Mucosa of stomach (tissue), 1 donor: Measurements from ENCODE around the gene PTPRS.

ENCODE experiments used
- H3K27me3 ChIP-seq: one replicate; pipeline ENCODE4 v1.7.0; 2013; ENCODE audit warnings: mild to moderate bottlenecking, low read length; ENCODE audit not compliant: control insufficient read depth, insufficient read depth
- H3K36me3 ChIP-seq: one replicate; pipeline ENCODE4 v1.7.0; 2013; ENCODE audit warnings: low read length; ENCODE audit not compliant: control insufficient read depth, insufficient read depth
- H3K4me1 ChIP-seq: one replicate; pipeline ENCODE4 v1.7.0; 2013; ENCODE audit warnings: mild to moderate bottlenecking, low read length; ENCODE audit not compliant: control insufficient read depth, insufficient read depth
- H3K4me3 ChIP-seq: one replicate; pipeline ENCODE4 v1.7.0; 2013; ENCODE audit warnings: low read length
- H3K9ac ChIP-seq: one replicate; pipeline ENCODE4 v1.7.0; 2013; ENCODE audit warnings: mild to moderate bottlenecking, low read length, moderate library complexity
- H3K9me3 ChIP-seq: one replicate; pipeline ENCODE4 v1.7.0; 2013; ENCODE audit warnings: mild to moderate bottlenecking, low read length, moderate library complexity; ENCODE audit not compliant: control insufficient read depth
- donor health status: Pancreatic carcinoma.

PTPRS gene

GRCh38 chr19:5296457-5297271, 43.9 kb downstream of the PTPRS start:
- Histone ChIP-seq H3K36me3 (no peaks in the 10 kb centered on the region), H3K9me3 (no peaks in the 10 kb centered on the region), H3K27me3 (peaks cover 9% of the 10 kb centered on the region), H3K4me3 (no peak overlapping the region), H3K4me1 (peaks cover 11% of the 10 kb centered on the region), H3K9ac (no peak overlapping the region)

- no peaks in the 10 kb centered on the region for H3K9me3 ChIP-seq
- H3K27me3 ChIP-seq: peaks cover 10% of the 10 kb centered on the region
- no peak overlapping the region for H3K9ac ChIP-seq
- H3K4me1 ChIP-seq: peaks cover 14% of the 10 kb centered on the region
- no peak overlapping the region for H3K4me3 ChIP-seq
- H3K36me3 ChIP-seq: no peaks in the 10 kb centered on the region
Measured at GRCh38 chr19:5296021-5296420, 44.6 kb downstream of the PTPRS start.

GRCh38 chr19:5294403-5295160, 46.0 kb downstream of the PTPRS start:
- peaks cover 10% of the 10 kb centered on the region for H3K27me3 ChIP-seq
- H3K36me3 ChIP-seq: no peaks in the 10 kb centered on the region
- no peaks in the 10 kb centered on the region for H3K9me3 ChIP-seq
- no peak overlapping the region for H3K4me3 ChIP-seq
- H3K9ac ChIP-seq: no peak overlapping the region
- H3K4me1 ChIP-seq: peaks cover 16% of the 10 kb centered on the region

- no peaks in the 10 kb centered on the region for H3K36me3 ChIP-seq
- H3K27me3 ChIP-seq: peaks cover 10% of the 10 kb centered on the region
- no peaks in the 10 kb centered on the region for H3K9me3 ChIP-seq
- no peak overlapping the region for H3K9ac ChIP-seq
- no peak overlapping the region for H3K4me3 ChIP-seq
- peaks cover 16% of the 10 kb centered on the region for H3K4me1 ChIP-seq
Measured at GRCh38 chr19:5293612-5294378, 46.8 kb downstream of the PTPRS start.

GRCh38 chr19:5292822-5293611, 47.6 kb downstream of the PTPRS start:
- Histone ChIP-seq H3K36me3 (no peaks in the 10 kb centered on the region), H3K4me1 (peaks cover 16% of the 10 kb centered on the region), H3K4me3 (no peak overlapping the region), H3K9ac (peak overlapping the region; percentile 70), H3K9me3 (no peaks in the 10 kb centered on the region), H3K27me3 (peaks cover 10% of the 10 kb centered on the region)

GRCh38 chr19:5292453-5292821, 48.2 kb downstream of the PTPRS start:
- Histone ChIP-seq H3K9me3 (no peaks in the 10 kb centered on the region), H3K36me3 (no peaks in the 10 kb centered on the region), H3K4me1 (peaks cover 21% of the 10 kb centered on the region), H3K27me3 (peaks cover 10% of the 10 kb centered on the region), H3K4me3 (no peak overlapping the region), H3K9ac (peak overlapping the region; percentile 70)

- Histone ChIP-seq H3K36me3 (no peaks in the 10 kb centered on the region), H3K4me3 (no peak overlapping the region), H3K9me3 (no peaks in the 10 kb centered on the region), H3K27me3 (peaks cover 10% of the 10 kb centered on the region), H3K4me1 (peaks cover 23% of the 10 kb centered on the region), H3K9ac (peak overlapping the region; percentile 70)
Measured at GRCh38 chr19:5291588-5292193, 48.9 kb downstream of the PTPRS start.
